Thyroid gland (tissue), 4 donors: ENCODE data around the gene SLC6A12. TPM values are rescaled to one million over a fixed set of nuclear protein-coding genes. Genes with fewer than 3 reads are reported as not detected.

Experiments used
- DNase-seq, 2 donors: peaks; one replicate each; pipeline ENCODE4 v3.0.0-alpha.2; 2019
- H3K27ac ChIP-seq, 3 donors: fragments of 200-600 bp; sonication (generic); 1 replicate in 2 of 3; 2 replicates in 1 of 3; pipeline ENCODE4 v1.5.1; 2016 to 2019; ENCODE audit warnings: mild to moderate bottlenecking in 1 of 3, moderate library complexity in 1 of 3
- H3K27me3 ChIP-seq: fragments of 200-600 bp; sonication (generic); one replicate; pipeline ENCODE4 v1.5.1; 2019
- H3K36me3 ChIP-seq, 2 donors: fragments of 200-600 bp; sonication (generic); one replicate each; pipeline ENCODE4 v1.5.1; 2016 to 2019
- H3K4me1 ChIP-seq, 2 donors: fragments of 200-600 bp; sonication (generic); one replicate each; pipeline ENCODE4 v1.5.1; 2017 to 2019
- H3K4me3 ChIP-seq, 3 donors: fragments of 200-600 bp; sonication (generic); replicated peaks in 1 of 3; 1 replicate in 2 of 3; 2 replicates in 1 of 3; pipeline ENCODE4 v1.5.1; 2016; ENCODE audit warnings: mild to moderate bottlenecking in 1 of 3
- H3K9me3 ChIP-seq: fragments of 200-600 bp; sonication (generic); one replicate; pipeline ENCODE4 v1.5.1; 2017
- CTCF ChIP-seq, 6 experiments: fragments of 200-600 bp in 3 of 6; fragments of 450-650 bp in 3 of 6; sonication (generic) in 3 of 6; IDR thresholded peaks; one replicate each; pipeline ENCODE4 v1.5.1; 2016 to 2019; ENCODE audit warnings: antibody characterized with exemption in 6 of 6, mild to moderate bottlenecking in 2 of 6, inconsistent platforms in 1 of 6, moderate library complexity in 1 of 6
- POLR2A ChIP-seq, 2 donors: fragments of 450-650 bp; IDR thresholded peaks; one replicate each; pipeline ENCODE4 v1.6.1; 2017; ENCODE audit warnings: antibody characterized with exemption in 2 of 2, mild to moderate bottlenecking in 2 of 2, moderate library complexity in 1 of 2
- WGBS, 2 donors: methylation state at CpG; one replicate each; pipeline ENCODE4 v1.1.5; 2017; 5-methylcytosine and 5-hydroxymethylcytosine counted together
- intact Hi-C: fragments of 100-400 bp; cut with DNase I; formaldehyde crosslinking; loops from one replicate; pipeline ENCODE4 v1.15.1; 2023
- total RNA-seq, 4 donors: library from RNA; depleted of rRNA; stranded (reverse); fragments of >200 nt; gene quantifications; one replicate each; pipeline ENCODE4 v1.2.3, GENCODE V29; 2016

Gene SLC6A12
- total RNA-seq, 4 donors from 2014 or later, result 9.4 to 27.7 (median 18.3) TPM

DNA sequence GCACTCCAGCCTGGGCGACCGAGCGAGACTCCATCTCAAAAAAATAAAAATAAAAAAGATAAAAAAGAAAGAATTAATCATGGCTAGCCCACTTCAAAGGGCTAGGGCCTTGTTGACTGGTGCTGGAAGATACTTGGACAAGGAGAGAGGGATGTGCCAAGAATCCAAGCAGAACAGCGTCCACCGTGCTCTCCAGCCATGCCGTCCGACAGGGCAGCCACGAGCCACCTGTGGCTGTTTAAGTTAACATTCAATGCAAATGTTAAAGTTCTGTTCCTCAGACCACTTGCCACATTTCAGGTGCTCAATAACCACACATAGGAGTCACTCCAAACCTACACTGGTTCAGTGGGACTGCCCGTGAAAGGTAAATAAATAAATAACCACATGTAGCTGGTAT lies 27.3 kb upstream of the SLC6A12 start:
- H3K27me3 ChIP-seq, result no peaks in the 10 kb centered on the region
- TF ChIP-seq POLR2A (IDR thresholded peaks at IDR 0.05), result no peak
- no peak for TF ChIP-seq CTCF (IDR thresholded peaks at IDR 0.05)
- no peaks in the 10 kb centered on the region for H3K9me3 ChIP-seq
- no peak for DNase-seq
- intact Hi-C loops, result no loop called here
- H3K4me1 ChIP-seq, result no peaks in the 10 kb centered on the region
- H3K36me3 ChIP-seq, result no peaks in the 10 kb centered on the region
- no peak overlapping the region for H3K4me3 ChIP-seq
- WGBS, 2 donors, result 92 to 95% methylated on average over 9 of the region's 9 CpGs
- no peak overlapping the region for H3K27ac ChIP-seq

DNA sequence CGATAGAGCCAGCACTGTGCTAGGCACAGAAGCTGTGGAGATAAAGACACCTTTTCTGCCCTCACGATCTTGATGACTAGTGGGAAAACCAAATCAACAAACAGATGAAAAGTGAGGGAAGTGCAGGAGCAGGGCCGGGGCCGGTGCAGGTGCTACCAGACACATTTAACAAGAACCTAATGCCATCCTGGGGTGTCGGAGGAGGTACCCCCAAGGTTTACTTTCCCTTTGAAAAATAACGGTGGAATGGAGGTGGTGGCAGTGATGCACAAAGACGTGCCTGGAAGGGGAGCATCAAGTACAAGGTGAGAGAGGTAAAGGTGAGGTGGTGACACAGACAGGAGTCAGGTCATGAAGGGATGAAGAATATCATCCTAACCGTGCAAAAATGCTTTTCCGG lies 26.6 kb upstream of the SLC6A12 start:
- no peaks in the 10 kb centered on the region for H3K9me3 ChIP-seq
- H3K4me3 ChIP-seq, result no peak overlapping the region
- H3K36me3 ChIP-seq, result no peaks in the 10 kb centered on the region
- intact Hi-C loops, result no loop called here
- H3K4me1 ChIP-seq, result no peaks in the 10 kb centered on the region
- WGBS, 2 donors, result 93 to 96% methylated on average over 9 of the region's 9 CpGs
- TF ChIP-seq CTCF (IDR thresholded peaks at IDR 0.05) (no peak), POLR2A (IDR thresholded peaks at IDR 0.05) (no peak)
- H3K27ac ChIP-seq, result no peak overlapping the region
- no peak for DNase-seq
- no peaks in the 10 kb centered on the region for H3K27me3 ChIP-seq

DNA sequence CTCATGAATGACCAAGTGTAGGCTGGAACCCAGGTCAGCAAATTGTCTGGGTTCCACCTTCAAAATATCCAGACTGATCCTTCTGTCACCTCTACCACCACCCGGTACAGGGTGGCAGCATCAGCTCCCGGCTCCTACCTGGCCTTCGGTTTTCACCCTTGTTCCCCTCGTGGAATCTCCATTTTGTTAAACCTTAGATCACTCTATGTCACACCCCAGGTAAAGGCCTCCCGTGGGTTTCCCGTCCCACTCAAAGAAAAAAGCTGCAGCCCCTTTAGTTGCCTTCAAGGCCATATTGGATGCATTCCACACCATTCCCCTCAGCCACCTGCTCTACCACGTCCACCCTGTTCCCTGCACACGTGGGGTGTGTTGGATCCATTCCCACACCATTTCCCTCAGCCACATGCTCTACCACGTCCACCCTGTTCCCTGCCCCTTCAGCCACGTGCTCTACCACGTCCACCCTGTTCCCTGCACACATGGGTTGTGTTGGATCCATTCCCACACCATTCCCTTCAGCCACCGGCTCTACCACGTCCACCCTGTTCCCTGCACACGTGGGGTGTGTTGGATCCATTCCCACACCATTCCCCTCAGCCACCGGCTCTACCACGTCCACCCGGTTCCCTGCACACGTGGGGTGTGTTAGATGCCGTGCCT lies 24.9 kb upstream of the SLC6A12 start:
- Histone ChIP-seq H3K4me1 (no peaks in the 10 kb centered on the region), H3K27me3 (no peaks in the 10 kb centered on the region), H3K27ac (no peak overlapping the region), H3K4me3 (no peak overlapping the region), H3K36me3 (no peaks in the 10 kb centered on the region), H3K9me3 (no peaks in the 10 kb centered on the region)
- intact Hi-C loops, result no loop called here
- TF ChIP-seq POLR2A (IDR thresholded peaks at IDR 0.05) (no peak), CTCF (IDR thresholded peaks at IDR 0.05) (no peak)
- 77 to 80% methylated on average over 19 of the region's 19 CpGs for WGBS, 2 donors
- no peak for DNase-seq

GRCh38 chr12:238116-238515 lies 24.2 kb upstream of the SLC6A12 start:
- Histone ChIP-seq H3K27me3 (no peaks in the 10 kb centered on the region), H3K4me3 (no peak overlapping the region), H3K36me3 (no peaks in the 10 kb centered on the region), H3K9me3 (no peaks in the 10 kb centered on the region), H3K27ac (no peak overlapping the region), H3K4me1 (peaks cover 0 to 7% of the 10 kb centered on the region in 2 donors)
- no peak for TF ChIP-seq POLR2A (IDR thresholded peaks at IDR 0.05)
- no peak for TF ChIP-seq CTCF (IDR thresholded peaks at IDR 0.05)
- WGBS, 2 donors, result 94% methylated on average over 9 of the region's 9 CpGs
- DNase-seq, result no peak
- intact Hi-C loops, result no loop called here

- TF ChIP-seq POLR2A (IDR thresholded peaks at IDR 0.05) (no peak), CTCF (IDR thresholded peaks at IDR 0.05) (no peak)
- intact Hi-C loops, result no loop called here
- 91 to 93% methylated on average over 13 of the region's 13 CpGs for WGBS, 2 donors
These were observed 23.3 kb upstream of the SLC6A12 start for GRCh38 chr12:237026-237815.

More at GRCh38 chr12:237026-237815, 23.3 kb upstream of the SLC6A12 start:
- no peaks in the 10 kb centered on the region for H3K9me3 ChIP-seq
- no peak overlapping the region for H3K27ac ChIP-seq
- peaks cover 0 to 12% of the 10 kb centered on the region in 2 donors for H3K4me1 ChIP-seq
- H3K36me3 ChIP-seq, result no peaks in the 10 kb centered on the region
- H3K27me3 ChIP-seq, result no peaks in the 10 kb centered on the region
- no peak for DNase-seq
- no peak overlapping the region for H3K4me3 ChIP-seq
